K562 (cell line): Measurements from ENCODE around the gene HJV.

Experiments used
- CHCHD3 ChIP-seq: fragments of 250-450 bp; sonication (Bioruptor Pico); IDR thresholded peaks from 2 replicates; pipeline ENCODE4 v2.1.2; 2022; ENCODE audit warnings: mild to moderate bottlenecking
- FOXK2 ChIP-seq, 2 experiments: fragments of 450-650 bp; IDR thresholded peaks in 1 of 2; conservative IDR thresholded peaks in 1 of 2; 2 replicates each; pipeline ENCODE4 v1.6.1; 2016; ENCODE audit warnings: low read depth in 2 of 2, mild to moderate bottlenecking in 1 of 2
- MYBL2 ChIP-seq, 2 experiments: fragments of 450-650 bp in 1 of 2; sonication (generic) in 1 of 2; formaldehyde crosslinking in 1 of 2; IDR thresholded peaks; 2 replicates each; pipeline versions ENCODE4 v1.6.1 to v1.8.1; 2017 to 2022; ENCODE audit warnings: borderline replicate concordance in 1 of 2, inconsistent platforms in 1 of 2, low read depth in 1 of 2, mild to moderate bottlenecking in 1 of 2, missing genetic modification reagents in 1 of 2, moderate library complexity in 1 of 2
- MYC ChIP-seq, 2 experiments: fragments of 250-450 bp in 1 of 2; sonication (Bioruptor Pico) in 1 of 2; IDR thresholded peaks; 2 replicates each; pipeline versions ENCODE4 v1.5.1 to v1.6.1; 2012 to 2021; ENCODE audit warnings: low read depth in 2 of 2, borderline replicate concordance in 1 of 2, improper control_type of control experiment in 1 of 2, low read length in 1 of 2, mild to moderate bottlenecking in 1 of 2, moderate library complexity in 1 of 2
- PHF21A ChIP-seq: fragments of 450-650 bp; IDR thresholded peaks from 2 replicates; pipeline ENCODE4 v1.6.1; 2017; ENCODE audit warnings: low read depth, borderline replicate concordance
- SPI1 ChIP-seq: IDR thresholded peaks from 2 replicates; pipeline ENCODE4 v1.6.1; 2011; ENCODE audit warnings: low read depth, low read length, control low read depth, borderline replicate concordance
- ZNF217 ChIP-seq: sonication (generic); formaldehyde crosslinking; IDR thresholded peaks from 2 replicates; pipeline ENCODE4 v1.8.0; 2022; ENCODE audit warnings: mild to moderate bottlenecking, missing genetic modification reagents
- ZSCAN29 ChIP-seq: fragments of 450-650 bp; IDR thresholded peaks from 2 replicates; pipeline ENCODE4 v1.6.1; 2017
- TF ChIP-seq, protein P1 (sequence below): fragments of 250-450 bp; sonication (Bioruptor Pico); IDR thresholded peaks from 2 replicates; pipeline ENCODE4 v1.5.0; 2022; ENCODE audit warnings: mild to moderate bottlenecking
- TF ChIP-seq, protein P2 (sequence below): sonication (generic); formaldehyde crosslinking; IDR thresholded peaks from 2 replicates; pipeline ENCODE4 v1.8.0; 2022; ENCODE audit warnings: missing genetic modification reagents, mild to moderate bottlenecking, moderate library complexity, borderline replicate concordance
- TF ChIP-seq, protein P3 (sequence below), 3 experiments: IDR thresholded peaks in 2 of 3; conservative IDR thresholded peaks in 1 of 3; 2 replicates each; pipeline ENCODE4 v1.5.1; 2011 to 2012; ENCODE audit warnings: low read length in 3 of 3, mild to moderate bottlenecking in 3 of 3, control low read depth in 2 of 3, improper control_type of control experiment in 1 of 3, inconsistent platforms in 1 of 3, low read depth in 1 of 3, mixed read lengths in 1 of 3, moderate library complexity in 1 of 3; ENCODE audit not compliant: insufficient read depth in 2 of 3
- TF ChIP-seq, protein P4 (sequence below): fragments of 450-650 bp; formaldehyde crosslinking; IDR thresholded peaks from 2 replicates; pipeline ENCODE4 v1.4.0; 2022; ENCODE audit warnings: mild to moderate bottlenecking, moderate library complexity
- TF ChIP-seq, protein P5 (sequence below): IDR thresholded peaks from 2 replicates; pipeline ENCODE4 v1.6.1; 2012; ENCODE audit warnings: low read depth, low read length, improper control_type of control experiment, borderline replicate concordance

DNA sequence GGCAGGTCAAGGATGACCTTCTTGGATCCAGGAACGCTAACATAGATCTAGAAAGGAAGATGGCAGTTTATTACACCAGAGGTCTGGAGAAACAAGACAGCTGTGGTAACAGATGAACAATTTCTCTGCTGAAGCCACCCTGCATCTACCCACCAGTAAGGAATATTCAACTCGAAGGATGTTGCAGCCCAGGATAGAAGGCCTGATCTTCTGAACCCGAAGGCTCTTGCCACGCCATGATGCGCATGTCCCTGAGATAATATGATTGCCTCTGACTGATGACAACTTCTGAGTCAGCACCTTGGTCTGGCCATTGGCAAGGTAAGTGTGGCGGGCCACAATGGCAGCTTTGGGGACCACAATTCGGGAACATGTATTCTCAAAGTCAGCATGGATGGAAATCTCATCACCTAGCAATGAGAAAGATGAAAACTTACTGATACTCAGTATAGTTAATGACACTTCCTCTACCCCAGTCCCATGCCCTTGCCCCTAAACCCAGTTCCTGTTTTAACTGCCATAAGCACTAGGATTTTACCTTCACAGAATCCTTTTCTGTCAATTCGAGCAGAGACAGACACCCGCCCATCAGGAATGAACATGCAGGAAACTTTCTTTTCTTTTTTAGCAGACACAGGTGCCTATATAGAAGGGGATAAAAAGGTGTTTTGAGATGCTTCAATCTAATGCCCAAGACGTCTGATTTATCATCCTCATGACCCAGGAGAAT lies 27.0 kb downstream of the HJV start:
- TF ChIP-seq, protein P1, sequence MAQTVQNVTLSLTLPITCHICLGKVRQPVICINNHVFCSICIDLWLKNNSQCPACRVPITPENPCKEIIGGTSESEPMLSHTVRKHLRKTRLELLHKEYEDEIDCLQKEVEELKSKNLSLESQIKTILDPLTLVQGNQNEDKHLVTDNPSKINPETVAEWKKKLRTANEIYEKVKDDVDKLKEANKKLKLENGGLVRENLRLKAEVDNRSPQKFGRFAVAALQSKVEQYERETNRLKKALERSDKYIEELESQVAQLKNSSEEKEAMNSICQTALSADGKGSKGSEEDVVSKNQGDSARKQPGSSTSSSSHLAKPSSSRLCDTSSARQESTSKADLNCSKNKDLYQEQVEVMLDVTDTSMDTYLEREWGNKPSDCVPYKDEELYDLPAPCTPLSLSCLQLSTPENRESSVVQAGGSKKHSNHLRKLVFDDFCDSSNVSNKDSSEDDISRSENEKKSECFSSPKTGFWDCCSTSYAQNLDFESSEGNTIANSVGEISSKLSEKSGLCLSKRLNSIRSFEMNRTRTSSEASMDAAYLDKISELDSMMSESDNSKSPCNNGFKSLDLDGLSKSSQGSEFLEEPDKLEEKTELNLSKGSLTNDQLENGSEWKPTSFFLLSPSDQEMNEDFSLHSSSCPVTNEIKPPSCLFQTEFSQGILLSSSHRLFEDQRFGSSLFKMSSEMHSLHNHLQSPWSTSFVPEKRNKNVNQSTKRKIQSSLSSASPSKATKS (CRISPR knock-in tag) = no peak
- TF ChIP-seq, protein P2, sequence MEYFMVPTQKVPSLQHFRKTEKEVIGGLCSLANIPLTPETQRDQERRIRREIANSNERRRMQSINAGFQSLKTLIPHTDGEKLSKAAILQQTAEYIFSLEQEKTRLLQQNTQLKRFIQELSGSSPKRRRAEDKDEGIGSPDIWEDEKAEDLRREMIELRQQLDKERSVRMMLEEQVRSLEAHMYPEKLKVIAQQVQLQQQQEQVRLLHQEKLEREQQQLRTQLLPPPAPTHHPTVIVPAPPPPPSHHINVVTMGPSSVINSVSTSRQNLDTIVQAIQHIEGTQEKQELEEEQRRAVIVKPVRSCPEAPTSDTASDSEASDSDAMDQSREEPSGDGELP = no peak; the same call in 1 of the 2 replicates
- TF ChIP-seq, protein P3, sequence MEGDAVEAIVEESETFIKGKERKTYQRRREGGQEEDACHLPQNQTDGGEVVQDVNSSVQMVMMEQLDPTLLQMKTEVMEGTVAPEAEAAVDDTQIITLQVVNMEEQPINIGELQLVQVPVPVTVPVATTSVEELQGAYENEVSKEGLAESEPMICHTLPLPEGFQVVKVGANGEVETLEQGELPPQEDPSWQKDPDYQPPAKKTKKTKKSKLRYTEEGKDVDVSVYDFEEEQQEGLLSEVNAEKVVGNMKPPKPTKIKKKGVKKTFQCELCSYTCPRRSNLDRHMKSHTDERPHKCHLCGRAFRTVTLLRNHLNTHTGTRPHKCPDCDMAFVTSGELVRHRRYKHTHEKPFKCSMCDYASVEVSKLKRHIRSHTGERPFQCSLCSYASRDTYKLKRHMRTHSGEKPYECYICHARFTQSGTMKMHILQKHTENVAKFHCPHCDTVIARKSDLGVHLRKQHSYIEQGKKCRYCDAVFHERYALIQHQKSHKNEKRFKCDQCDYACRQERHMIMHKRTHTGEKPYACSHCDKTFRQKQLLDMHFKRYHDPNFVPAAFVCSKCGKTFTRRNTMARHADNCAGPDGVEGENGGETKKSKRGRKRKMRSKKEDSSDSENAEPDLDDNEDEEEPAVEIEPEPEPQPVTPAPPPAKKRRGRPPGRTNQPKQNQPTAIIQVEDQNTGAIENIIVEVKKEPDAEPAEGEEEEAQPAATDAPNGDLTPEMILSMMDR (IDR thresholded peaks at IDR 0.05 in 2 of 3, conservative IDR thresholded peaks at IDR 0.05 in 1 of 3; ENCODE audit: insufficient read depth in 2 of 3, low read depth in 1 of 3, low read length in 3 of 3) = no peak
- TF ChIP-seq, protein P4, sequence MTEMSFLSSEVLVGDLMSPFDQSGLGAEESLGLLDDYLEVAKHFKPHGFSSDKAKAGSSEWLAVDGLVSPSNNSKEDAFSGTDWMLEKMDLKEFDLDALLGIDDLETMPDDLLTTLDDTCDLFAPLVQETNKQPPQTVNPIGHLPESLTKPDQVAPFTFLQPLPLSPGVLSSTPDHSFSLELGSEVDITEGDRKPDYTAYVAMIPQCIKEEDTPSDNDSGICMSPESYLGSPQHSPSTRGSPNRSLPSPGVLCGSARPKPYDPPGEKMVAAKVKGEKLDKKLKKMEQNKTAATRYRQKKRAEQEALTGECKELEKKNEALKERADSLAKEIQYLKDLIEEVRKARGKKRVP = 0 out of 2 replicates have a peak, but pooled peaks have one; percentile 39
- TF ChIP-seq CHCHD3 (CRISPR knock-in tag) (no peak), SPI1 (peak; percentile 73; the same call in 1 of the 2 replicates), PHF21A (0 out of 2 replicates have a peak, but pooled peaks have one; percentile 21), ZNF217 (no peak), MYC (IDR thresholded peaks at IDR 0.05; ENCODE audit: low read depth, low read length) (peak; percentile 16; the same call in 1 of the 2 replicates), MYC (CRISPR knock-in tag; IDR thresholded peaks at IDR 0.05; ENCODE audit: borderline replicate concordance, low read depth) (no peak), MYBL2 (IDR thresholded peaks at IDR 0.05; ENCODE audit: low read depth) (no peak), MYBL2 (CRISPR knock-in tag; IDR thresholded peaks at IDR 0.05; ENCODE audit: borderline replicate concordance) (no peak), ZSCAN29 (no peak), FOXK2 (conservative IDR thresholded peaks at IDR 0.05 in 1 of 2, IDR thresholded peaks at IDR 0.05 in 1 of 2; ENCODE audit: low read depth in 2 of 2) (no peak)
- TF ChIP-seq, protein P5, sequence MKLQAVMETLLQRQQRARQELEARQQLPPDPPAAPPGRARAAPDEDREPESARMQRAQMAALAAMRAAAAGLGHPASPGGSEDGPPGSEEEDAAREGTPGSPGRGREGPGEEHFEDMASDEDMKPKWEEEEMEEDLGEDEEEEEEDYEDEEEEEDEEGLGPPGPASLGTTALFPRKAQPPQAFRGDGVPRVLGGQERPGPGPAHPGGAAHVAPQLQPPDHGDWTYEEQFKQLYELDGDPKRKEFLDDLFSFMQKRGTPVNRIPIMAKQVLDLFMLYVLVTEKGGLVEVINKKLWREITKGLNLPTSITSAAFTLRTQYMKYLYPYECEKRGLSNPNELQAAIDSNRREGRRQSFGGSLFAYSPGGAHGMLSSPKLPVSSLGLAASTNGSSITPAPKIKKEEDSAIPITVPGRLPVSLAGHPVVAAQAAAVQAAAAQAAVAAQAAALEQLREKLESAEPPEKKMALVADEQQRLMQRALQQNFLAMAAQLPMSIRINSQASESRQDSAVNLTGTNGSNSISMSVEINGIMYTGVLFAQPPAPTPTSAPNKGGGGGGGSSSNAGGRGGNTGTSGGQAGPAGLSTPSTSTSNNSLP = no peak
